HG02884 (cell line): ENCODE data around the gene FAM228B.
"Not testable (repeated sequence)": the region's sequence is repeated elsewhere in the genome, so short reads cannot be mapped to it uniquely, and the experiment has no call there.

ENCODE experiments used
- ATAC-seq: cut with Tn5 transposase; IDR thresholded peaks from one replicate; pipeline ENCODE4 v1.9.1; 2021; ENCODE audit warnings: mild to moderate bottlenecking, moderate library complexity; ENCODE audit not compliant: unreplicated experiment

The FAM228B gene

DNA sequence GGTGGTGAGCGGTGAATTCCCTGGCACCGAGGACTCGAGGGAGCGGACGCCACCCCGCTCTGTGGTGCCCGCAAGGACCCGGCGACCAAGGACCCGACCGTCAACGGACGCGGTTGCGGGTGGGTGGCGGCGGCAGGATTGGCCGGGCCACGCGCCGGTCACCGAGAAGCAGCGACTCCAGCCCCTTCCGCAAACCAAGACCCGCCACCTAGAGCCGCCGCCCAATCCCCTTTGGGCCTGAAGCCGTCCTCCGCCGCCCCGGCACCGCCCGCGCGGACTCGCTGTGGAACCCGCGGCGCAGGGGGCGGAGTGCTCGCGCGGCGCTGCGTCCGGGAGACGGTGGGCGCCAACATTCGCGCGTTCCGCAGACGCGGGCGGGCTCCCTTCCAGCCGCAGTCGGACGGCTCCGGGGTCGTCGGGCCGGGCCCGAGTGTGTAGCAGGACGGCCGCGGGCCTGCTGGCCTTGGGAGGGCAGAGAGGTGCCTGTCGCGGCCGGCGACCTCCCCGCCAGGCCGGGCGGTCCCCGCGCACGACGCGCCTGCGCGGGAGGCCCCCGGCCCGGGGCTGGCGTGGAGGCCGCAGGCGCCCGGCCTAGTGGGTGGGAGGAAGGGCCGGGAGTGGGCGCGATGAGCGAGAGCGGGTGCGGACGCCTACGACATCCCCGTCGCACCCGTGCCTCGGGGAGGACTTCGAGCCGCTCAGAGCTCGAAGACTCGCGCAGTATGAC lies at the start of gene FAM228B, which contains the start of gene PFN4:
Gene FAM228B (plus strand): TSS at position 275 of the 727 bp plus-strand sequence. CDS start 893 bp downstream, outside the sequence.
Gene PFN4 (minus strand): TSS at position 140 of the 727 bp plus-strand sequence. CDS start 799 bp downstream, outside the sequence.
- ATAC-seq = peak; percentile 83

DNA sequence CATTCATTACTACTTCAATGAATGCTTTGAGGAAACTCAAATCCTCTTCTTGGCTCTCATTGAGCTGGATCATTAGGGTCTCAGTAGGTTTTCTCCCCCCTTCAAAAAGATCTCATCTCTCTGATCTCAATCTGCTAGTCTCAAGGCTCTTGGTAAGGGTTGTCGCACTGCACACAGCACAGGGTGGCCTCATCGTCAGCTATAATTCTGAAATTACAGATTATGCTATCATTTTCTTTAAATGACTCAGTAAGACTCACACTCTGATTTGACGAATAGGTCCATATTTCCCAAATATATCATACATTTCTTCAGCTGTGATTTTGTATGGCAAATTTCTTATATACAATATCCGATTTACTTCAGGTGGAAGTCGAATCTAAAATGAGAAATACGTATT lies 49.5 kb upstream of the FAM228B start:
- ATAC-seq = no peak

DNA sequence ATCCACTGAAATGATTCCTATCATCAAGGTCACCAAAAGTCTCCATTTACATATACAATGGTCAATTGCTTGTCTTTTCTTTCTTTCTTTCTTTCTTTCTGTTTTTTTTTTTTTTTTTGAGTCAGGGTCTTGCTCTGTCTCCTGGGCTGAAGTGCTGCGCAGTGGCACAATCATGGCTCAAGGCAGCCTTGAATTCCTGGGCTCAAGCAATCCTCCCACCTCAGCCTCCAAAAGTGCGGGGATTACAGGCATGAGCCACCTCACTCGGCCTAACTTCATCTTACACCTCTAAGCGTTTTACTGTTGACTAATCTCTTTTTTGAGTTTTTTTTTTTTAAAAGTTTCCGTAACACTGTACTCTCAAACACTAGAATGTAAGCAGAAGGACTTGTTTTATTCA lies 48.0 kb upstream of the FAM228B start:
- ATAC-seq = no peak

DNA sequence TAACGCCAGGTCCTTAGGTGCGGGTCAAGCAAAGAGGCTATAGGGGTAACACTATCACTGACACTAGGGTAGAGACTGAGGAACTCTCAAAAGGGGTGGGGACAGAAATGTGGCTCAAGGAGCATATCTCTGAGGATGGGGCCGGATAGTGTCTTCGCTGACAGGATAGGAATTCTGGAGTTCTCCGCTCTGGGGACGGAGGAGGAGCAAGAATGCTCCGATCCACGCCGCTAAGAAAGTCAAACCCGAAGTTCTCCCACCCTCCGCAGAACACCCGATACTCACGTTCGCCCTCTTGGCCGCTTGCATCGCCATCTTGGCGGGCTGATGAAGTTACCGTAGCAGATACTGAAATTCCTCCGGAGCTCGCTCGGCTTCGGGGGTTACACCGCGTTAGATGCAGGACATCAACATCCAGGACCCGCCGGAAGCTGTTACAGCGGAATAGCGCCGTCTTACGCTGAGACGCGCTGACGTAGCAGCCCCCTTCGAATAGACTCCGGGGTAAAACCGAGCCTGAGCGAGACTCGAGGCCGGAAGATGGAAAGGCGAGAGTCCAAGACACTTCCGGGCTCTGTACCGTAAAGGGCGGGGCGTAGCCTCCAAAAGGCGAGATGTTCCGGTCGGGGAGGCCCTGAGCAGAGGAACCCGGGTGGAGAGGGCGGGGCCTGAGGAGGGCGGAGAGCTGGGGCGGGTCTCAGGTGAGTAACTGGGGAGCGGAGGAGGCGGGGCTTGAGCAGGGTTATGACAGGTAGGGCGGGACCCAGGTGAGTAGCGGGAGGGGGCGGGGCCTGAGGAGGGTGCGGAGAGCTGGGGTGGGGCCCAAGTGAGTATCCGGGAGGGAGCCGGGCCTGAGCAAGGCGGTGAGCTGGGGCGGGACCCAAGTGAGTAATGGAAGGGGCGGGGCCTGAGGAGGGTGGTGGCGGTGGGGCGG lies 47.1 kb upstream of the FAM228B start, which contains the start of gene SF3B6:
Gene SF3B6 (minus strand): TSS at position 412 of the 934 bp plus-strand sequence. CDS start 97 bp downstream, at position 315.
- peak; percentile 94 for ATAC-seq

DNA sequence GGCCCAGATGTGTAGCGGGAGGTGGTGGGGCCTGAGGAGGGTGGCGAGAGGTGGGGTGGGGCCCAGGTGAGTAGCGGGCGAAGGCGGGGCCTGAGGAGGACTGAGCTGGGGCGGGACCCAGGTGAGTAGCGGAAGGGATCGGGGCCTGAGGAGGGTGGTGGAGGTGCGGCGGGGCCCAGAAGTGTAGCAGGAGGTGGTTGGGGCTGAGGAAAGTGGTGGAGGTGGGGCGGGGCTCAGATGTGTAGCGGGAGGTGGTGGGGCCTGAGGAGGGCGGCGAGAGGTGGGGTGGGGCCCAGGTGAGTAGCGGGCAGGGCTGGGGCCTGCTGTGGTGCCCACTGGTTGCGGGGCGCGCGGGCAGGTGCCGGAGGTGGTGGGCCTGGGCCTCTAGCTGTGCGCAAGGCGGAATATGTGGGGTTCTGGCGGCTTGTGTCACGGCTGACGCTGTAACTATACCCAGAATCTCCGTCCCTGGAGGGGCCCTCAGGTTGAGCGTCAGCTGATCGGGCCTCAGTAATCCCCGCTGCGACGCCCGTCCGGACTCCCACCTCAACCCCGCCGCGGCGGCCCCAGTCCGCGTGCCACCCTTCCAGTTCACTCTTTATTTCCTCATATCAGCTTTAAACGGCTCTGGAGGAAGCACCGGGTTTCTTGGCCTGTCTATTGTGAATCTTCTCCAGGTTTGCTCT lies 46.3 kb upstream of the FAM228B start:
- ATAC-seq = peak; percentile 6

DNA sequence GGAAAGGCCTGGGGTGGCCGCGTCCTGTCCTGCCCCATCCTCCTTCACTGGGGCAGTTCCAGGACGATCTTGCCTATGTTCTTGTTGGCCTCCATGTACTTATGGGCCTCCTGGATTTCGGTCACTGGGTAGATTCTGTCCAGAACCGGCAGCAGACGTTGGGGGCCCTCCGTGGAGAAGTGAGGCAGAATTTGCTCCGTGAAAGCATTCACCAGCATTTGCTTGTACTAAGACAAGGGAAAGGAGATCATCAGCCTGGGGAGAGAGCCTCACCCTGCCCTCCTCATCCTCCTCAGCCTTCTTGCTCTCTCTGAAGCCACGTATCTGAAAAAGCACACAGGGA lies 45.8 kb upstream of the FAM228B start:
- ATAC-seq = no peak

DNA sequence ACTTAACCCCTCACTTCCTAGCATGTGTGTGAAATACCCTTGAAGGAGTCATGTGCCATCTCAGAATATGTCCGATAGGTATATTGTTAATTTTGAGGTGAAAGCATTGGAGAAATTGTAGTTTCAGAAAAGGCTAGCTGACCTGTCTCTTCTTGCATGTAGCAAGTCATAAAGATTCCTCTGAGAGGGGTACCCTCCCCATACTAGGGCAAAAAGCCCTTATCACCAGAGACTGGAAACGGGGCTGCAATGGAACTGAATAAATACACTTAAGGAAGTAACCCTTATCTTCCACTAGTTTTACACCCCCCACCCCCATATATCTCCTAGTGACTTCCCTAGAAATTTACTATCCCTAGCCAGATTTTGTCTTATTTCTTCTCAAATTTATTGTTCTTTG lies 45.4 kb upstream of the FAM228B start:
- no peak for ATAC-seq

DNA sequence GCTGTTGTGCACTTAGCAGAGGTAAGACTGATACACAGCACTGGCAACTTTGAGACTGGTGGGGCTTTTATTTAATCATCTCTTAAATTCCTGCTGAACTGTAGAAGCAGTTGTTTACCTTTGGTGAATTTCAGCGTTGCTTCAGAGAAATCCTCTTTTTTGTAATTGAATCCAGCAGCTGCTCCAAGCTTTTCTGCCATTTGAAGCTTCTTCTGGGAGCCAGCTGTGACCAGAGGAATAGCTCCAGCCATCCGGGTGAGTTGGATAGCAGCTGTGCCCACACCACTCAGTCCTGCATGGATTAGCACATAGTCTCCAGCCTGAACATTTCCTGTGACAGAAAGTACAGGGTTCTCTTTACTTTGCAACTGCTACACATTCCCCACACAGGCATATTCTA lies 42.6 kb upstream of the FAM228B start:
- no peak for ATAC-seq

DNA sequence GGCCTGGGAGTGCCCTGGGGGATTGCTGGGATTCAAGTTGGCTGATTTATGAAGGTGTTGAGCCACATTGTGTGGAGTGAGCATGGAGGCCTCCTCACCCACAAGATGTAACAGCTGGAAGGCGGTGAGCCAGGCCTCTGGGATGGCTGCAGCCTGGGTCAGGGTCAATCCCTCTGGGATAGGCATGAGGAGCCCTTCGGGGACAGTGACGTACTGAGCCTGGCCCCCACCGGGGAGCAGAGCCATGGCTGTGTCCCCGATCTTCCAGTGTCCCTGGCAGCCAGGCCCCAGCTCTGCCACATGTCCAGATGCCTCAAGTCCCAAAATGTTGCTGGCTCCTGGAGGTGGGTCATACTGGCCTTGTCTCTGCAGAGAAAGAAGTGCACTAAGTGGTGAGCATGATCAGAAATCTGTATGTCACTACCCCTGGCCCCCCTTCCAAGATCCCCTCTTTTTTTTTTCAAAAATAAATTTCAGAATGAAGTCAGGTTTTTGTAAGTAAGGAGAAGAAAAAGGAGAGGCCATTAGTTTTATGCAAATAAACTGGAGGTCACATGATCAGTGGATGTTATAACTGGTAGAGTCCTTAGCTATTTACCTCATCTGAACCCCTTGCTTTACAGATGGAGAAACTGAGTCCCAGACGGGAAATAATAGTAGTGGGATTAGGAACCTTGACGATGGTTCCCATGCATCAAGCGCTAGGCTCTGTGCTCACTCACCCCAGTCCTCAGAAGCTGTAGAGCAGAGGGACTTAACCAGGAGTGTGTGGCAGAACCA lies 40.3 kb upstream of the FAM228B start:
- ATAC-seq = no peak

DNA sequence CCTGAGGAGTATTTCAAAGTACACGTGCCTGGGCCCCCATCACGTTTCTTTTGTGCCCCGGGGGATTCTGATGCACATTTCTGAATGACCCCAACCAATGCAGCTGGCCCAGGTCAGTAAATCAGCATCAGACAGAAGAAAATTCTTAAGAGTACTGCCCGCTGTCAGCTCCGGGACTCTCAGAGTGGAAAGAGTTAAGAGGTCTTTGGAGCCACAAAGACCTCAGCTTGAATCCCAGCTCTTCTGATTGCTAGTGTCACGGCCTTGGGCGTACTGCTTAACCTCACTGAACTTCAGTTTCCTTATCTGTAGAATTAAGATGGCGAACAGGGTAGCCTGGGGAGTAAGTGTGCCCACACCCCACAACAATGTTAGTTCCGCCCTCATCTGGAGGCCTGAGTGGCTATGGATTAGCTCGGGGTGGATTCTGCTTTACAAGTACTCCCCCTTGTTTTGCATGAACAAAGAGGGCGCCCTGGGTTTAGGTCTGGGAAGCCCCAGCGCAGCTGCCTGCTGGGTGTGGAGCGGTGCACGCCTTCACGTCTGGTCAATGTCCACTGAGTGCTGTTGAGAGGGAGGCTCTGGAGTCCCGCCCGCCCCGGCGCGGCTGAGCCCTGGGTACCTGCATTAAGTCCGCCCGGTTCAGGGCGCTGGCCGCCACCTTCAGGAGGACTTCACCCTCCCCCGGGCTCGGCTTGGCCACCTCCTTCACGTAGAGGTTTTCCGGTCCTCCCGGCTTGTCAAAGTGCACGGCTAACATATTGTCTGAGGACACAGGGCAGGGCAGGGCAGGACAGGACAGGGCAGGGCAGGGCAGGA lies 39.5 kb upstream of the FAM228B start:
- ATAC-seq = peak; percentile 69

DNA sequence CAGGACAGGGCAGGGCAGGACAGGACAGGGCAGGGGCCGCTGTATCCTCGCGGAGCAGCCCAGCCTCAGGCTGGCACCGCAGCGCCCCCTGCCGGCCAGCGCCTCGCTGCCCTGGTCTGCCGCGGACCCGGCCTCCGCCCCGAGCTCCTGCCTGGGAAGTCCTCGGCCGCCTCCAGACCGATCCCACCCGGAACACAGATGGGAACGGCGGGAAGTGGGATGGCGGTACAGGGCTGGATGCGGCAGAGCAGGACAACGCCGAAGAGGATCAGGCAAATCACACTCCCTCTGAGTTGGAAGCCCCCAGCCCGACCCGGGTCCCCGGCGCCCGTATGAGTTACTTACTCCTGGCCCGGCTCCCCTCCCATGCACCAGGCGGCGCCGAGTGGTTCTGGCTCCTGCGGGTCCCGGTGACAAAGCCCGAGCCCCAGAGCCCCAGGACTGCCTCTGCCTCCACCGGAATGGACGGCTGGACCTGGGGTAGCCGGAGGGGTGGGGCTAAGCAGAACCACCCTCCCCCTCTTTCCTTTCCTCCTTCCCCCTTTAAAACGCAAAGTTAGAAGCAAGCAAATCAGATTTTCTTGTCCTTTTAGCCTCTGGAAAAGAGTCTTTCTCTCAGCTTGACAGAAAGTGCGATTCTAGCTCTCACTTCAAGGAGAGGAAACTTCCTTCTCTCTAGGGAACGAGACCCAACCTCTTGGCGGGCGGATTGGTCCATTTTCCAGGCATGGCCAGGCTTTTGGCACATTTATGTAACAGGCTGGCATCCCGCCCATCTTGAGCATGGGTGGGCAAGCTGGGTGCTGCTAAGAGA lies 38.7 kb upstream of the FAM228B start, which contains the start of gene TP53I3:
Gene TP53I3 (minus strand): TSS at position 449 of the 814 bp plus-strand sequence. CDS start 508 bp downstream, outside the sequence.
- peak; percentile 75 for ATAC-seq

DNA sequence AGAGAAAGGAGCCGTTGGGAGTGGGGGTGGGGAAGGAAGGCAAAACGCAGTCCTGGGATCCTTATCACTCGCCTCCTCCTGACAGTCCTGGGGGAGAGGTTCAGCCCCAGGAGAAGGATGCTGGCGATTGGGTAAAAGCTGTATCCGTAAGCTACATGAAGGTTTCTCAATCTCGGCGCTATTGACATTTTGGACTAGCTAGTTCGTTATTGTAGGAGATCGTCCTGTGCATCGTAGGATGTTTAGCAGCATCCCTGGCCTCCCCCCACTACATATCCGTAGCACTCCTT lies 38.1 kb upstream of the FAM228B start:
- no peak for ATAC-seq

DNA sequence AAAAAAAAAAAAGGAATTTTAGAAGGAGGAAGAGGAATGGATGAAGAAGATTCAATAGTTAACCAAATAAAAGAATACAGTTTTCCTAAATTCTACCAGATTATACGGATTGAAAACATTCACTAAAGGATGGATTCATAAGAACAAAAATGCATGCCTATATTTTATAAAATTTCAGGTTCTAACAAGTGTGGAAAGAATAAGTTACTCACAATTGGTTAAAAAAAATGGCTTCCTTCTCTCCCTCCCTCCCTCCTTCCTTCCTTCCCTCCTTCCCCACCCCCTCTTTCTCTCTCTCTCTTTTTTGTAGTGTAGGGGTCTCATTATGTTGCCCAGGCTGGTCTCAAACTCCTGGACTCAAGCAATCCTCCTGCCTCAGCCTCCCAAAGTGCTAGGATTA lies 37.0 kb upstream of the FAM228B start:
- ATAC-seq = no peak

DNA sequence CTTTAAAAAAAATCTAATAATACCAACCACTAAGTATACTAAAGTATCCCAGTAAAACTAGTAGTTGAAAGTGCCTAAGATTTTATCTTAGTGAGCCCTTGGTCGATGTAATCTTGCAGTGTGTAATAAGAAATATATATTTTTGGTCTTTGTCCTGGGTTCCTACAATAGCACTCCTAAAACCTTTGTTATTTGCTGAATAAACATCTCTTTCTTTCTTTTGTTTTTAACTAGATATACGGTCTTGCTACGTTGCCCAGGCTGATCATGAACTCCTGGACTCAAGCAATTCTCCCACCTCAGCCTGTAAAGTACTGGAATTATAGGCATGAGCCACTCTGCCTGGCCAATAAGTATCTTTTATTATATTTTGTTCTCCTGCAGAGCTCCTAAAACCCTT lies 36.2 kb upstream of the FAM228B start:
- ATAC-seq = no peak

DNA sequence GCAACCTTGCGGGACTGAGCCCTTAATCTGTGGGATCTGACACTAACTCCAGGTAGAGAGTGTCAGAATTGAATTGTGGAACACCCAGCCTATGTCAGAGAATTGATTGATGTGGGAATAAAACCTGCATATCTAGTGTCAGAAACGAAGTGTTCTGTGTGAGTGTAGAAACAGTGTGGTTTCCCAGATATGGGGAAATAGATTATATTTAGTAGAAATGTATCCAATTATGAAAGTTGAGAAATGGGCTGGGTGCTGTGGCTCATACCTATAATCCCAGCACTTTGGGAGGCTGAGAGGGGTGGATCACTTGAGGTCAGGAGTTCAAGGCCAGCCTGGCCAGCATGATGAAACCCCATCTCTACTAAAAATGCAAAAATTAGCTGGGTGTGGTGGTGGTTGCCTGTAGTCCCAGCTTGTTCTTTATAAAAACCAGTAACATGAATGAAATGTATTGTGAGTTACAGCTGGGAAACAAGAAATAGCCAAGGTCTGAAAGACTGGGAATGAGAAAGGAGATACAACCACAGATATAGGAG lies 34.4 kb upstream of the FAM228B start:
- no peak for ATAC-seq

DNA sequence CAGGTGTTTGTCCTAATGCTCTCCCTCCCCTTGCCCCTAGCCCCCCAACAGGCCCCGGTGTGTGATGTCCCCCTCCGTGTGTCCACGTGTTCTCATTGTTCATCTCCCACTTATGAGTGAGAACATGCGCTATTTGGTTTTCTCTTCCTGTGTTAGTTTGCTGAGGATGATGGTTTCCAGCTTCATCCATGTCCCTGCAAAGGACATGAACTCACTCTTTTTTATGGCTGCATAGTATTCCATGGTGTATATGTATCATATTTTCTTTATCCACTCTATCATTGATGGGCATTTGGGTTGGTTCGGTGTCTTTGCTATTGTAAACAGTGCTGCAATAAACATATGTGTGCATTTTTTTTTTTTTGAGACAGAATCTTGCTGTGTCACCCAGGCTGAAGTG lies 30.0 kb upstream of the FAM228B start:
- not testable (repeated sequence) for ATAC-seq

DNA sequence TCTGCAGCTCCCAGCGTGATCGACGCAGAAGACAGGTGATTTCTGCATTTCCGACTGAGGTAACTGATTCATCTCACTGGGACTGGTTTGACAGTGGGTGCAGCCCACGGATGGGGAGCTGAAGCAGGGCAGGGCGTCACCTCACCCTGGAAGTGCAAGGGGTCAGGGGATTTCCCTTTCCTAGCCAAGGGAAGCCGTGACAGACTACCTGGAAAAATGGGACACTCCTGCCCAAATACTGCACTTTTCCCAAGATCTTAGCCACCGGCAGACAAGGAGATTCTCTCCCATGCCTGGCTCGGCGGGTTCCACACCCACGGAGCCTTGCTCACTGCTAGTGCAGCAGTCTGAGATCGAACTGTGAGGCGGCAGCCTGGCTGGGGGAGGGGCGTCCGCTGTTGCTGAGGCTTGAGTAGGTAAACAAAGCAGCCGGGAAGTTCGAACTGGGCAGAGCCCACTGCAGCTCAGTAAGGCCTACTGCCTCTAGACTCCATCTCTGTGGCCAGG lies 28.0 kb upstream of the FAM228B start:
- ATAC-seq = not testable (repeated sequence)

DNA sequence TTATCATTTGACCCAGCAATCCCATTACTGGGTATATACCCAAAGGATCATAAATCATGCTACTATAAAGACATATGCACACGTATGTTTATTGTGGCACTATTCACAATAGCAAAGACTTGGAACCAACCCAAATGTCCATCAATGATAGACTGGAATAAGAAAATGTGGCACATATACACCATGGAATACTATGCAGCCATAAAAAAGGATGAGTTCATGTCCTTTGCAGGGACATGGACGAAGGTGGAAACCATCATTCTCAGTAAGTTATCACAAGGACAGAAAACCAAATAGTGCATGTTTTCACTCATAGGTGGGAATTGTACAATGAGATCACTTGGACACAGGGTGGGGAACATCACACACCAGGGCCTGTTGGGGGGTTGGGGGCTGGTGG lies 22.5 kb upstream of the FAM228B start:
- ATAC-seq = not testable (repeated sequence)
